ENCODE measurements around the gene TRIP13.

Gene TRIP13

DNA sequence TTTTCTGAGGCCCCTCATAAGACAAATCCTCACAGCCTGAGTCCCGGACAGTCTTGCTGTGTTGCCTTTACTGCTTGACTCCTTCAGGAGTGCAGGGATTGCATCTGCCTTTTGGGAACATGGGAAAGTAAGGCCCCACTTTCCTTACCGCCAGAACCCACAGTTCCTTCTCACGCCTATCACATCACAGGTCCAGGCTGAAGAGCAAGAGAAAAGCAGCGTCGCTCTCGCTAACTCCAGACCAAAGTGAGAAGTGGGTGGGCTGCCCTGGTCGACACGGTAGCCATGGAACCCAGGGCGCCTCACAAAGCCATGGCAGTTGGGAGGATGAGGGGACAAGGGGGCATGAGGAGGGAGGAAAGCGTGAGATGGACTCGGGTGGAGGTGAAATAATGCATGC, 34.0 kb upstream of the TRIP13 start:
- ChIA-PET CTCF (no interaction called here), POLR2A (no interaction called here)
- Histone ChIP-seq H3K9me3 (ENCODE audit: control insufficient read depth, insufficient read depth, low read depth, low read length) (no peaks in the 10 kb centered on the region), H3K27ac (ENCODE audit: extremely low read depth, low read depth, low read length) (no peak overlapping the region), H3K4me3 (ENCODE audit: low read depth, low read length) (no peak overlapping the region), H3K4me1 (ENCODE audit: control insufficient read depth, insufficient read depth, low read length) (no peaks in the 10 kb centered on the region), H3K36me3 (ENCODE audit: control insufficient read depth in 2 of 2, insufficient read depth in 1 of 2, low read length in 2 of 2) (peaks cover 0 to 24% of the 10 kb centered on the region in 2 experiments; a peak in 2 of 3 replicates)
- no peak for TF ChIP-seq ZNF596 (tag by site-specific recombination; IDR thresholded peaks at IDR 0.05)
- TF ChIP-seq SP2 (tag by site-specific recombination; IDR thresholded peaks at IDR 0.05): no peak
- TF ChIP-seq, protein P1, sequence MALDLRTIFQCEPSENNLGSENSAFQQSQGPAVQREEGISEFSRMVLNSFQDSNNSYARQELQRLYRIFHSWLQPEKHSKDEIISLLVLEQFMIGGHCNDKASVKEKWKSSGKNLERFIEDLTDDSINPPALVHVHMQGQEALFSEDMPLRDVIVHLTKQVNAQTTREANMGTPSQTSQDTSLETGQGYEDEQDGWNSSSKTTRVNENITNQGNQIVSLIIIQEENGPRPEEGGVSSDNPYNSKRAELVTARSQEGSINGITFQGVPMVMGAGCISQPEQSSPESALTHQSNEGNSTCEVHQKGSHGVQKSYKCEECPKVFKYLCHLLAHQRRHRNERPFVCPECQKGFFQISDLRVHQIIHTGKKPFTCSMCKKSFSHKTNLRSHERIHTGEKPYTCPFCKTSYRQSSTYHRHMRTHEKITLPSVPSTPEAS (tag by site-specific recombination; IDR thresholded peaks at IDR 0.05): no peak
- TF ChIP-seq, protein P2, sequence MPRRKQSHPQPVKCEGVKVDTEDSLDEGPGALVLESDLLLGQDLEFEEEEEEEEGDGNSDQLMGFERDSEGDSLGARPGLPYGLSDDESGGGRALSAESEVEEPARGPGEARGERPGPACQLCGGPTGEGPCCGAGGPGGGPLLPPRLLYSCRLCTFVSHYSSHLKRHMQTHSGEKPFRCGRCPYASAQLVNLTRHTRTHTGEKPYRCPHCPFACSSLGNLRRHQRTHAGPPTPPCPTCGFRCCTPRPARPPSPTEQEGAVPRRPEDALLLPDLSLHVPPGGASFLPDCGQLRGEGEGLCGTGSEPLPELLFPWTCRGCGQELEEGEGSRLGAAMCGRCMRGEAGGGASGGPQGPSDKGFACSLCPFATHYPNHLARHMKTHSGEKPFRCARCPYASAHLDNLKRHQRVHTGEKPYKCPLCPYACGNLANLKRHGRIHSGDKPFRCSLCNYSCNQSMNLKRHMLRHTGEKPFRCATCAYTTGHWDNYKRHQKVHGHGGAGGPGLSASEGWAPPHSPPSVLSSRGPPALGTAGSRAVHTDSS (tag by site-specific recombination; IDR thresholded peaks at IDR 0.05): no peak
- no peak for TF ChIP-seq ZNF610 (tag by site-specific recombination; IDR thresholded peaks at IDR 0.05; ENCODE audit: borderline replicate concordance)
- no peak for TF ChIP-seq ZFP41 (tag by site-specific recombination; IDR thresholded peaks at IDR 0.05; ENCODE audit: borderline replicate concordance)
- TF ChIP-seq, protein P3, sequence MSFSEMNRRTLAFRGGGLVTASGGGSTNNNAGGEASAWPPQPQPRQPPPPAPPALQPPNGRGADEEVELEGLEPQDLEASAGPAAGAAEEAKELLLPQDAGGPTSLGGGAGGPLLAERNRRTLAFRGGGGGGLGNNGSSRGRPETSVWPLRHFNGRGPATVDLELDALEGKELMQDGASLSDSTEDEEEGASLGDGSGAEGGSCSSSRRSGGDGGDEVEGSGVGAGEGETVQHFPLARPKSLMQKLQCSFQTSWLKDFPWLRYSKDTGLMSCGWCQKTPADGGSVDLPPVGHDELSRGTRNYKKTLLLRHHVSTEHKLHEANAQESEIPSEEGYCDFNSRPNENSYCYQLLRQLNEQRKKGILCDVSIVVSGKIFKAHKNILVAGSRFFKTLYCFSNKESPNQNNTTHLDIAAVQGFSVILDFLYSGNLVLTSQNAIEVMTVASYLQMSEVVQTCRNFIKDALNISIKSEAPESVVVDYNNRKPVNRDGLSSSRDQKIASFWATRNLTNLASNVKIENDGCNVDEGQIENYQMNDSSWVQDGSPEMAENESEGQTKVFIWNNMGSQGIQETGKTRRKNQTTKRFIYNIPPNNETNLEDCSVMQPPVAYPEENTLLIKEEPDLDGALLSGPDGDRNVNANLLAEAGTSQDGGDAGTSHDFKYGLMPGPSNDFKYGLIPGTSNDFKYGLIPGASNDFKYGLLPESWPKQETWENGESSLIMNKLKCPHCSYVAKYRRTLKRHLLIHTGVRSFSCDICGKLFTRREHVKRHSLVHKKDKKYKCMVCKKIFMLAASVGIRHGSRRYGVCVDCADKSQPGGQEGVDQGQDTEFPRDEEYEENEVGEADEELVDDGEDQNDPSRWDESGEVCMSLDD (tag by site-specific recombination; IDR thresholded peaks at IDR 0.05): no peak
- no peak for TF ChIP-seq ZNF221 (tag by site-specific recombination; IDR thresholded peaks at IDR 0.05; ENCODE audit: borderline replicate concordance)
- TF ChIP-seq GLI2 (tag by site-specific recombination; IDR thresholded peaks at IDR 0.05; ENCODE audit: borderline replicate concordance, low read depth): no peak
- TF ChIP-seq, protein P4, sequence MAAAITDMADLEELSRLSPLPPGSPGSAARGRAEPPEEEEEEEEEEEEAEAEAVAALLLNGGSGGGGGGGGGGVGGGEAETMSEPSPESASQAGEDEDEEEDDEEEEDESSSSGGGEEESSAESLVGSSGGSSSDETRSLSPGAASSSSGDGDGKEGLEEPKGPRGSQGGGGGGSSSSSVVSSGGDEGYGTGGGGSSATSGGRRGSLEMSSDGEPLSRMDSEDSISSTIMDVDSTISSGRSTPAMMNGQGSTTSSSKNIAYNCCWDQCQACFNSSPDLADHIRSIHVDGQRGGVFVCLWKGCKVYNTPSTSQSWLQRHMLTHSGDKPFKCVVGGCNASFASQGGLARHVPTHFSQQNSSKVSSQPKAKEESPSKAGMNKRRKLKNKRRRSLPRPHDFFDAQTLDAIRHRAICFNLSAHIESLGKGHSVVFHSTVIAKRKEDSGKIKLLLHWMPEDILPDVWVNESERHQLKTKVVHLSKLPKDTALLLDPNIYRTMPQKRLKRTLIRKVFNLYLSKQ (tag by site-specific recombination; IDR thresholded peaks at IDR 0.05; ENCODE audit: borderline replicate concordance): no peak
- TF ChIP-seq, protein P5, sequence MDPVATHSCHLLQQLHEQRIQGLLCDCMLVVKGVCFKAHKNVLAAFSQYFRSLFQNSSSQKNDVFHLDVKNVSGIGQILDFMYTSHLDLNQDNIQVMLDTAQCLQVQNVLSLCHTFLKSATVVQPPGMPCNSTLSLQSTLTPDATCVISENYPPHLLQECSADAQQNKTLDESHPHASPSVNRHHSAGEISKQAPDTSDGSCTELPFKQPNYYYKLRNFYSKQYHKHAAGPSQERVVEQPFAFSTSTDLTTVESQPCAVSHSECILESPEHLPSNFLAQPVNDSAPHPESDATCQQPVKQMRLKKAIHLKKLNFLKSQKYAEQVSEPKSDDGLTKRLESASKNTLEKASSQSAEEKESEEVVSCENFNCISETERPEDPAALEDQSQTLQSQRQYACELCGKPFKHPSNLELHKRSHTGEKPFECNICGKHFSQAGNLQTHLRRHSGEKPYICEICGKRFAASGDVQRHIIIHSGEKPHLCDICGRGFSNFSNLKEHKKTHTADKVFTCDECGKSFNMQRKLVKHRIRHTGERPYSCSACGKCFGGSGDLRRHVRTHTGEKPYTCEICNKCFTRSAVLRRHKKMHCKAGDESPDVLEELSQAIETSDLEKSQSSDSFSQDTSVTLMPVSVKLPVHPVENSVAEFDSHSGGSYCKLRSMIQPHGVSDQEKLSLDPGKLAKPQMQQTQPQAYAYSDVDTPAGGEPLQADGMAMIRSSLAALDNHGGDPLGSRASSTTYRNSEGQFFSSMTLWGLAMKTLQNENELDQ (tag by site-specific recombination; IDR thresholded peaks at IDR 0.05; ENCODE audit: low read depth): no peak
- TF ChIP-seq MZF1 (tag by site-specific recombination; IDR thresholded peaks at IDR 0.05; ENCODE audit: borderline replicate concordance): no peak
- no peak for TF ChIP-seq ZNF792 (tag by site-specific recombination; IDR thresholded peaks at IDR 0.05)
- TF ChIP-seq ZBTB48 (tag by site-specific recombination; IDR thresholded peaks at IDR 0.05): no peak
- TF ChIP-seq ZNF114 (tag by site-specific recombination; IDR thresholded peaks at IDR 0.05): no peak
- no peak for TF ChIP-seq ZNF660 (tag by site-specific recombination; IDR thresholded peaks at IDR 0.05)
- no peak for TF ChIP-seq ZNF791 (tag by site-specific recombination; IDR thresholded peaks at IDR 0.05)

Measured in HEK293 (cell line).